Measurements from ENCODE around the gene LRIG1. TPM values are rescaled to one million over a fixed set of nuclear protein-coding genes. Genes with fewer than 3 reads are reported as not detected.
A peak's percentile ranks its signal among the peaks of the same experiment; 100 is the strongest.

Gene LRIG1
- total RNA-seq, 1 donor: 14.1 TPM

DNA sequence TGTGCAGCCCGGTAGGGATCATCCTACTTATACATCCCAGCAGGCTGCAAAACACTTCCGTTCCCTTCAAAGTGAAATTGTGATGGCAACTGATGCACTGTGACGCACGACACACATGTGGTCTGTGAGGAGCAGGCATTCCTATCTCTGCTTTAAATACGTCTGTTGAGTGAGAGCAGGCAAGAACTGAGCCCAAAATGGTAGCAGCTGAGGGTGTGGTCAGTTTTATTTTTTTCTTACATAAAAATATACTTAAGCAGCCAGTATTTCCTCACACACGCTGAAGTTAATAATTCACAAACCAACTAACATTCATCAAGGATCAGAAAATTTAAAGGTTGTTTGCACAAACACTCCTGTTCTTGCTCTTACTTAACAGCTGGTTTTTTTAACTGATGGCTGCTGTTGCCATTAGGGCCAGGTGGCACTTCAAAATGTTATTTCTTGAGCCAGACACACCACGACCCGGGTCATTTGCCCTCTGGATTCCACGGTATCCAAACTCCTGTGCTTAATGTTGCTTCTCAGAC, 23.9 kb downstream of the LRIG1 start:
- no peak overlapping the region for H3K4me3 ChIP-seq (ENCODE audit: insufficient read depth, low read length)
- H3K79me2 ChIP-seq (ENCODE audit: insufficient read depth, low read length): peaks cover 2% of the 10 kb centered on the region
- TF ChIP-seq, protein P1, sequence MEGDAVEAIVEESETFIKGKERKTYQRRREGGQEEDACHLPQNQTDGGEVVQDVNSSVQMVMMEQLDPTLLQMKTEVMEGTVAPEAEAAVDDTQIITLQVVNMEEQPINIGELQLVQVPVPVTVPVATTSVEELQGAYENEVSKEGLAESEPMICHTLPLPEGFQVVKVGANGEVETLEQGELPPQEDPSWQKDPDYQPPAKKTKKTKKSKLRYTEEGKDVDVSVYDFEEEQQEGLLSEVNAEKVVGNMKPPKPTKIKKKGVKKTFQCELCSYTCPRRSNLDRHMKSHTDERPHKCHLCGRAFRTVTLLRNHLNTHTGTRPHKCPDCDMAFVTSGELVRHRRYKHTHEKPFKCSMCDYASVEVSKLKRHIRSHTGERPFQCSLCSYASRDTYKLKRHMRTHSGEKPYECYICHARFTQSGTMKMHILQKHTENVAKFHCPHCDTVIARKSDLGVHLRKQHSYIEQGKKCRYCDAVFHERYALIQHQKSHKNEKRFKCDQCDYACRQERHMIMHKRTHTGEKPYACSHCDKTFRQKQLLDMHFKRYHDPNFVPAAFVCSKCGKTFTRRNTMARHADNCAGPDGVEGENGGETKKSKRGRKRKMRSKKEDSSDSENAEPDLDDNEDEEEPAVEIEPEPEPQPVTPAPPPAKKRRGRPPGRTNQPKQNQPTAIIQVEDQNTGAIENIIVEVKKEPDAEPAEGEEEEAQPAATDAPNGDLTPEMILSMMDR (IDR thresholded peaks at IDR 0.05; ENCODE audit: extremely low read depth, low read depth, low read length): no peak
- no peak overlapping the region for H2AFZ ChIP-seq (ENCODE audit: low read length)
- H3K27ac ChIP-seq (ENCODE audit: low read depth, low read length): no peak overlapping the region
- H3K27me3 ChIP-seq (ENCODE audit: insufficient read depth, low read length): no peaks in the 10 kb centered on the region
- H4K20me1 ChIP-seq (ENCODE audit: insufficient read depth, low read length): no peaks in the 10 kb centered on the region
- no peak for DNase-seq (ENCODE audit: insufficient read length, low spot score, missing footprints)
- no peaks in the 10 kb centered on the region for H3K9me3 ChIP-seq (ENCODE audit: low read depth, low read length)
- peaks cover 25% of the 10 kb centered on the region for H3K4me1 ChIP-seq (ENCODE audit: insufficient read depth, low read length)
- H3K36me3 ChIP-seq (ENCODE audit: insufficient read depth, low read length): no peaks in the 10 kb centered on the region
- H3K4me2 ChIP-seq (ENCODE audit: insufficient read depth, low read length): no peak overlapping the region

DNA sequence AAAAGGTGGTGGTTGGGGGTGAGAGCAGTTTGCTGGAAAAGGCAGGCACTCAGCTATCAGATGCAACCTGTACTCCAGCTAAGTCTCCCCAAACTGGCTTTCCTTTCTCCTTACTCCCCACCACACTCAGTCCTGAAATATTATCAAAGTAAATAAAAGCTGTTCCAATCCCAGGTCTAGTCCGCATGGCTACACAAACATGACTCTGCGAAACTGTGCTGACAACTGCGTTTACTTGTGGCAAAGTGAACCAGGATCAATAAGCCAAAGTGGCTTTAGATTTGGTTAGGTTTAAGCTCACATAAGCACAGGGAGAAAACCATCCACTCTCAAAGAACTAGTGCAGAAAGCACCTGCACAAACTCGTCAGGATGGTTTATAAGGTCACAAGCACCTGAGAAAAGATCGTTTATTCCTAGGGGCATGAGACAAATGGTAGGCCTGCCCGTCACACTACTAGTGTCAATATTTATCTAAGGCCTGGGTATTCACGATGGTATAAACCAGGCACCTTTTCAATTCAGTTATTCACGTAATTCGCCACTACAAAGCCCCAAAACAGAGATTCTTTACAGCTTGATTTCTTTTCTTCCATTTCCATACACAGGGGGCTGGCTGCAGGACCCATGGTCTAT, 25.3 kb downstream of the LRIG1 start:
- Histone ChIP-seq H2AFZ (ENCODE audit: low read length) (no peak overlapping the region), H3K27me3 (ENCODE audit: insufficient read depth, low read length) (no peaks in the 10 kb centered on the region), H4K20me1 (ENCODE audit: insufficient read depth, low read length) (no peaks in the 10 kb centered on the region), H3K4me2 (ENCODE audit: insufficient read depth, low read length) (no peak overlapping the region), H3K9me3 (ENCODE audit: low read depth, low read length) (no peaks in the 10 kb centered on the region), H3K36me3 (ENCODE audit: insufficient read depth, low read length) (no peaks in the 10 kb centered on the region), H3K79me2 (ENCODE audit: insufficient read depth, low read length) (no peaks in the 10 kb centered on the region), H3K27ac (ENCODE audit: low read depth, low read length) (no peak overlapping the region), H3K4me3 (ENCODE audit: insufficient read depth, low read length) (no peak overlapping the region), H3K4me1 (ENCODE audit: insufficient read depth, low read length) (peaks cover 21% of the 10 kb centered on the region)
- TF ChIP-seq, protein P1 (IDR thresholded peaks at IDR 0.05; ENCODE audit: extremely low read depth, low read depth, low read length): no peak
- no peak for DNase-seq (ENCODE audit: insufficient read length, low spot score, missing footprints)

DNA sequence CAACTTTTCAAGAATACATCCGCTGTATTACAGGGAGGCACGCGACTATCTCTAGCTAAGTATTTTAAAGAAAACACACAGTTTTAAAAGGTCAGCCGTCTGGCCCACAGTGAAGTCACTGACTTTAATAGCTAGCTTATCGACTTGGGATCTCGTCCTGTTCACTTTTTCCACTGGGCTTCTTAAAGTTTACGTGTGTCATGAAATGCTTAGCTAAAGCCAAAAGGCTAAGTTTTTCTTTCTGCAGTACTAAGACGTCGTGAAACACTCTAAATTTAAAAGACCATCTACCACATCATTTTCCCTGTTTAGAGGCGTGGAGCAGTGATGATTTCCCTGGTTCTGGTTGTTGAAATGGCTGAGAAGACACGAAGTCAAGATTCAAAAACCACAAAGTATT, 27.1 kb downstream of the LRIG1 start:
- no peak for DNase-seq (ENCODE audit: insufficient read length, low spot score, missing footprints)
- no peaks in the 10 kb centered on the region for H3K27me3 ChIP-seq (ENCODE audit: insufficient read depth, low read length)
- H3K9me3 ChIP-seq (ENCODE audit: low read depth, low read length): no peaks in the 10 kb centered on the region
- H3K27ac ChIP-seq (ENCODE audit: low read depth, low read length): peak overlapping the region; percentile 83
- no peaks in the 10 kb centered on the region for H3K79me2 ChIP-seq (ENCODE audit: insufficient read depth, low read length)
- H3K4me2 ChIP-seq (ENCODE audit: insufficient read depth, low read length): peak overlapping the region; percentile 56
- no peak overlapping the region for H2AFZ ChIP-seq (ENCODE audit: low read length)
- peaks cover 27% of the 10 kb centered on the region for H3K4me1 ChIP-seq (ENCODE audit: insufficient read depth, low read length)
- TF ChIP-seq, protein P1 (IDR thresholded peaks at IDR 0.05; ENCODE audit: extremely low read depth, low read depth, low read length): no peak
- H4K20me1 ChIP-seq (ENCODE audit: insufficient read depth, low read length): no peaks in the 10 kb centered on the region
- no peaks in the 10 kb centered on the region for H3K36me3 ChIP-seq (ENCODE audit: insufficient read depth, low read length)
- no peak overlapping the region for H3K4me3 ChIP-seq (ENCODE audit: insufficient read depth, low read length)

- H3K36me3 ChIP-seq (ENCODE audit: insufficient read depth, low read length): no peaks in the 10 kb centered on the region
- no peak overlapping the region for H2AFZ ChIP-seq (ENCODE audit: low read length)
- TF ChIP-seq, protein P1 (IDR thresholded peaks at IDR 0.05; ENCODE audit: extremely low read depth, low read depth, low read length): no peak
- H3K4me3 ChIP-seq (ENCODE audit: insufficient read depth, low read length): peak overlapping the region; percentile 13
- peak overlapping the region; percentile 56 for H3K4me2 ChIP-seq (ENCODE audit: insufficient read depth, low read length)
- H3K27ac ChIP-seq (ENCODE audit: low read depth, low read length): peak overlapping the region; percentile 83
- H3K4me1 ChIP-seq (ENCODE audit: insufficient read depth, low read length): peaks cover 33% of the 10 kb centered on the region
- no peak for DNase-seq (ENCODE audit: insufficient read length, low spot score, missing footprints)
- no peaks in the 10 kb centered on the region for H3K79me2 ChIP-seq (ENCODE audit: insufficient read depth, low read length)
- no peaks in the 10 kb centered on the region for H3K27me3 ChIP-seq (ENCODE audit: insufficient read depth, low read length)
- no peaks in the 10 kb centered on the region for H4K20me1 ChIP-seq (ENCODE audit: insufficient read depth, low read length)
- H3K9me3 ChIP-seq (ENCODE audit: low read depth, low read length): no peaks in the 10 kb centered on the region
These were observed 27.6 kb downstream of the LRIG1 start for GRCh38 chr3:66473181-66473580.

All from osteoblast (primary cell).